Measurements from ENCODE around the gene EFTUD2.
"Not testable (repeated sequence)": the region's sequence is repeated elsewhere in the genome, so short reads cannot be mapped to it uniquely, and the experiment has no call there.

EFTUD2 gene

DNA sequence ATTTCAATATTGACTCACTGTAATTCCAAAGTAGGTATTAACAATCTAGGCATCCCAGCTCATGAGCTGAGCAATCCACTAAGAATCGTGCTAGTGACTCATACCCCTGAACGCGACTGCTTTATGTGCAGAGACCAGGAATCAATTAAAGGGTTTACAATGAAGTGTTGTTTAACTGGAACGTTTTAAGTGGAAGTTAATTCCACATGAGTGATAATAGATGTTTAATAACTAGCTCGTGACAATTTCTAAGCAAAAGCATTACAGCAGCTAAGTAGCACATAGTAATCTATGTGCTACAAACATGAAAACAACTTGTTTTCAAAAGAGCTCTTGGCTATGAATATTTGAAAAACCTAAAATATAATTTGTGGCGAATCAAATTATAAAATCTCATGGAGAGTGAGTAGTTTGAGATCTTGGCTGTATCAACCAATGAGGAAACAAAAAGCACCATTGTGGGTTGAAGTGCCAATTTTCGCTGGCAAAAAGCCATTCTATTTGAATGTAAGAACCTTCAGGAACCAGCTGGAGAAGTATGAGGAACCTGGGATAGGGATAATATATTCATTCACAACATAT, 78.5 kb downstream of the EFTUD2 start (continued):
- TF ChIP-seq, protein P1, sequence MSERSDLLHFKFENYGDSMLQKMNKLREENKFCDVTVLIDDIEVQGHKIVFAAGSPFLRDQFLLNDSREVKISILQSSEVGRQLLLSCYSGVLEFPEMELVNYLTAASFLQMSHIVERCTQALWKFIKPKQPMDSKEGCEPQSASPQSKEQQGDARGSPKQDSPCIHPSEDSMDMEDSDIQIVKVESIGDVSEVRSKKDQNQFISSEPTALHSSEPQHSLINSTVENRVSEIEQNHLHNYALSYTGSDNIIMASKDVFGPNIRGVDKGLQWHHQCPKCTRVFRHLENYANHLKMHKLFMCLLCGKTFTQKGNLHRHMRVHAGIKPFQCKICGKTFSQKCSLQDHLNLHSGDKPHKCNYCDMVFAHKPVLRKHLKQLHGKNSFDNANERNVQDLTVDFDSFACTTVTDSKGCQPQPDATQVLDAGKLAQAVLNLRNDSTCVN (tag by site-specific recombination; optimal IDR thresholded peaks at IDR 0.05), result no peak
- TF ChIP-seq ZNF654 (tag by site-specific recombination; IDR thresholded peaks at IDR 0.05; ENCODE audit: low read depth) (peak; percentile 26), ZNF274 (IDR thresholded peaks at IDR 0.05; ENCODE audit: low read length) (no peak), ZNF274 (tag by site-specific recombination; IDR thresholded peaks at IDR 0.05; ENCODE audit: borderline replicate concordance) (no peak), ZNF692 (tag by site-specific recombination; IDR thresholded peaks at IDR 0.05) (peak; percentile 57; the same call in 1 of the 2 replicates), ZNF514 (tag by site-specific recombination; IDR thresholded peaks at IDR 0.05) (no peak), ZNF202 (tag by site-specific recombination; IDR thresholded peaks at IDR 0.05; ENCODE audit: borderline replicate concordance) (no peak), ZNF76 (tag by site-specific recombination; IDR thresholded peaks at IDR 0.05; ENCODE audit: borderline replicate concordance, low read depth) (peak; percentile 63; the same call in 1 of the 2 replicates), ZNF621 (tag by site-specific recombination; IDR thresholded peaks at IDR 0.05) (no peak), ZNF16 (tag by site-specific recombination; IDR thresholded peaks at IDR 0.05; ENCODE audit: low read depth) (no peak), ZNF626 (tag by site-specific recombination; IDR thresholded peaks at IDR 0.05) (no peak)

DNA sequence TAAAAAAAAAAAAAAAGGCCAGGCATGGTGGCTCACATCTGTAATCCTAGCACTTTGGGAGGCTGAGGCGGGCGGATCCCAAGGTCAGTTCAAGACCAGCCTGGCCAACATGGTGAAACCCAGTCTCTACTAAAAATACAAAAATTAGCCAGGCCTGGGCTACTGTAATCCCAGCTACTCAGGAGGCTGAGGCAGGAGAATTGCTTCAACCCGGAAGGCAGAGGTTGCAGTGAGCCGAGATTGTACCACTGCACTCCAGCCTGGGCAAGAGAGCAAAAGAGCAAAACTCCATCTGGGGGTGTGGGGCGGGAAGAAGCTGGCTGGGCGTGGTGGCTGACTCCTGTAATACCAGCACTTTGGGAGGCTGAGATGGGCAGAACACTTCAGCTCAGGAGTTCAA, 80.7 kb downstream of the EFTUD2 start:
- CTCF ChIA-PET, result interaction anchor here (0.7 kb wide), 3 partner anchors 8 to 49 kb away, joined by 3 to 5 read pairs (median 3); no protein-coding TSS in a partner anchor
- POLR2A ChIA-PET; H3K27ac ChIP-seq (ENCODE audit: extremely low read depth, low read depth, low read length); H3K9me3 ChIP-seq (ENCODE audit: control insufficient read depth, insufficient read depth, low read depth, low read length); H3K4me3 ChIP-seq (ENCODE audit: low read depth, low read length); H3K36me3 ChIP-seq (ENCODE audit: control insufficient read depth in 2 of 2, insufficient read depth in 1 of 2, low read length in 2 of 2): not testable (repeated sequence)
- TF ChIP-seq KLF1 (tag by site-specific recombination; IDR thresholded peaks at IDR 0.05) (peak; percentile 71), FEZF1 (tag by site-specific recombination; IDR thresholded peaks at IDR 0.05) (0 out of 2 replicates have a peak, but pooled peaks have one; percentile 13), OSR2 (tag by site-specific recombination; IDR thresholded peaks at IDR 0.05) (peak; percentile 67)
- TF ChIP-seq, protein P2, sequence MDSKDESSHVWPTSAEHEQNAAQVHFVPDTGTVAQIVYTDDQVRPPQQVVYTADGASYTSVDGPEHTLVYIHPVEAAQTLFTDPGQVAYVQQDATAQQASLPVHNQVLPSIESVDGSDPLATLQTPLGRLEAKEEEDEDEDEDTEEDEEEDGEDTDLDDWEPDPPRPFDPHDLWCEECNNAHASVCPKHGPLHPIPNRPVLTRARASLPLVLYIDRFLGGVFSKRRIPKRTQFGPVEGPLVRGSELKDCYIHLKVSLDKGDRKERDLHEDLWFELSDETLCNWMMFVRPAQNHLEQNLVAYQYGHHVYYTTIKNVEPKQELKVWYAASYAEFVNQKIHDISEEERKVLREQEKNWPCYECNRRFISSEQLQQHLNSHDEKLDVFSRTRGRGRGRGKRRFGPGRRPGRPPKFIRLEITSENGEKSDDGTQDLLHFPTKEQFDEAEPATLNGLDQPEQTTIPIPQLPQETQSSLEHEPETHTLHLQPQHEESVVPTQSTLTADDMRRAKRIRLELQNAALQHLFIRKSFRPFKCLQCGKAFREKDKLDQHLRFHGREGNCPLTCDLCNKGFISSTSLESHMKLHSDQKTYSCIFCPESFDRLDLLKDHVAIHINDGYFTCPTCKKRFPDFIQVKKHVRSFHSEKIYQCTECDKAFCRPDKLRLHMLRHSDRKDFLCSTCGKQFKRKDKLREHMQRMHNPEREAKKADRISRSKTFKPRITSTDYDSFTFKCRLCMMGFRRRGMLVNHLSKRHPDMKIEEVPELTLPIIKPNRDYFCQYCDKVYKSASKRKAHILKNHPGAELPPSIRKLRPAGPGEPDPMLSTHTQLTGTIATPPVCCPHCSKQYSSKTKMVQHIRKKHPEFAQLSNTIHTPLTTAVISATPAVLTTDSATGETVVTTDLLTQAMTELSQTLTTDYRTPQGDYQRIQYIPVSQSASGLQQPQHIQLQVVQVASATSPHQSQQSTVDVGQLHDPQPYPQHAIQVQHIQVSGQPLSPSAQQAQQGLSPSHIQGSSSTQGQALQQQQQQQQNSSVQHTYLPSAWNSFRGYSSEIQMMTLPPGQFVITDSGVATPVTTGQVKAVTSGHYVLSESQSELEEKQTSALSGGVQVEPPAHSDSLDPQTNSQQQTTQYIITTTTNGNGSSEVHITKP (tag by site-specific recombination; IDR thresholded peaks at IDR 0.05), result peak; percentile 67
- peaks cover 15% of the 10 kb centered on the region for H3K4me1 ChIP-seq (ENCODE audit: control insufficient read depth, insufficient read depth, low read length)

DNA sequence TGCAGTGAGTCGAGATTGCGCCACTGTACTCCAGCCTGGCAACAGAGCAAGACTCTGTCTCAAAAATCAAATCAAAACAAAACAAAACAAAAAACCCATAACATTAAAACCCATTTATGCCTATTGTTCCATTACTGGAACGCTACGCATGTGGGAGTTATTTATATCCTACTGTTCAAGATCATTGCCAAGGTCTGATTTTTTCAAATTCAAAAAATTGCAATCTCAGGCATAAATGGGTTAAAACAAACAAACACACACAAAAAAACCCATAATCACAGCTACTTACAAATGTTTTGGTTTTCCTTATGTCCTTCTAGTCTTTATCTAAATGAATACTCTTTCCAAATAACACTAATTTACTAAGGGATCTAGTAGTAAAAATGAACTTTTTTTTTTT, 87.0 kb downstream of the EFTUD2 start:
- Histone ChIP-seq H3K4me1 (ENCODE audit: control insufficient read depth, insufficient read depth, low read length) (peaks cover 3% of the 10 kb centered on the region; the same call in 1 of the 2 replicates), H3K4me3 (ENCODE audit: low read depth, low read length) (no peak overlapping the region), H3K27ac (ENCODE audit: extremely low read depth, low read depth, low read length) (no peak overlapping the region), H3K9me3 (ENCODE audit: control insufficient read depth, insufficient read depth, low read depth, low read length) (no peaks in the 10 kb centered on the region), H3K36me3 (ENCODE audit: control insufficient read depth in 2 of 2, insufficient read depth in 1 of 2, low read length in 2 of 2) (peaks cover 0 to 4% of the 10 kb centered on the region in 2 experiments; a peak in 1 of 3 replicates)
- CTCF ChIA-PET, result interaction anchor here (0.6 to 0.7 kb wide), 2 partner anchors 25 to 52 kb away, joined by 3 to 4 read pairs; no protein-coding TSS in a partner anchor
- TF ChIP-seq, protein P3, sequence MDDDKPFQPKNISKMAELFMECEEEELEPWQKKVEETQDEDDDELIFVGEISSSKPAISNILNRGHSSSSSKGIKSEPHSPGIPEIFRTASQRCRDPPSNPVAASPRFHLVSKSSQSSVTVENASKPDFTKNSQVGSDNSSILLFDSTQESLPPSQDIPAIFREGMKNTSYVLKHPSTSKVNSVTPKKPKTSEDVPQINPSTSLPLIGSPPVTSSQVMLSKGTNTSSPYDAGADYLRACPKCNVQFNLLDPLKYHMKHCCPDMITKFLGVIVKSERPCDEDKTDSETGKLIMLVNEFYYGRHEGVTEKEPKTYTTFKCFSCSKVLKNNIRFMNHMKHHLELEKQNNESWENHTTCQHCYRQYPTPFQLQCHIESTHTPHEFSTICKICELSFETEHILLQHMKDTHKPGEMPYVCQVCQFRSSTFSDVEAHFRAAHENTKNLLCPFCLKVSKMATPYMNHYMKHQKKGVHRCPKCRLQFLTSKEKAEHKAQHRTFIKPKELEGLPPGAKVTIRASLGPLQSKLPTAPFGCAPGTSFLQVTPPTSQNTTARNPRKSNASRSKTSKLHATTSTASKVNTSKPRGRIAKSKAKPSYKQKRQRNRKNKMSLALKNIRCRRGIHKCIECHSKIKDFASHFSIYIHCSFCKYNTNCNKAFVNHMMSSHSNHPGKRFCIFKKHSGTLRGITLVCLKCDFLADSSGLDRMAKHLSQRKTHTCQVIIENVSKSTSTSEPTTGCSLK (tag by site-specific recombination; IDR thresholded peaks at IDR 0.05), result no peak
- TF ChIP-seq, protein P4, sequence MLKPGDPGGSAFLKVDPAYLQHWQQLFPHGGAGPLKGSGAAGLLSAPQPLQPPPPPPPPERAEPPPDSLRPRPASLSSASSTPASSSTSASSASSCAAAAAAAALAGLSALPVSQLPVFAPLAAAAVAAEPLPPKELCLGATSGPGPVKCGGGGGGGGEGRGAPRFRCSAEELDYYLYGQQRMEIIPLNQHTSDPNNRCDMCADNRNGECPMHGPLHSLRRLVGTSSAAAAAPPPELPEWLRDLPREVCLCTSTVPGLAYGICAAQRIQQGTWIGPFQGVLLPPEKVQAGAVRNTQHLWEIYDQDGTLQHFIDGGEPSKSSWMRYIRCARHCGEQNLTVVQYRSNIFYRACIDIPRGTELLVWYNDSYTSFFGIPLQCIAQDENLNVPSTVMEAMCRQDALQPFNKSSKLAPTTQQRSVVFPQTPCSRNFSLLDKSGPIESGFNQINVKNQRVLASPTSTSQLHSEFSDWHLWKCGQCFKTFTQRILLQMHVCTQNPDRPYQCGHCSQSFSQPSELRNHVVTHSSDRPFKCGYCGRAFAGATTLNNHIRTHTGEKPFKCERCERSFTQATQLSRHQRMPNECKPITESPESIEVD (tag by site-specific recombination; IDR thresholded peaks at IDR 0.05), result peak; percentile 66
- POLR2A ChIA-PET, result interaction anchor here (0.5 to 0.7 kb wide), 2 partner anchors 10 to 237 kb away, joined by 3 to 5 read pairs; no protein-coding TSS in a partner anchor

Data from HEK293 (cell line).